ENCODE measurements around the gene IGF2BP2. TPM values are rescaled to one million over a fixed set of nuclear protein-coding genes. Genes with fewer than 3 reads are reported as not detected.
A peak's percentile ranks its signal among the peaks of the same experiment; 100 is the strongest.
"Not testable (repeated sequence)": the region's sequence is repeated elsewhere in the genome, so short reads cannot be mapped to it uniquely, and the experiment has no call there.

IGF2BP2 gene
- total RNA-seq, 1 donor from 2014 or later = 19.4 TPM

DNA sequence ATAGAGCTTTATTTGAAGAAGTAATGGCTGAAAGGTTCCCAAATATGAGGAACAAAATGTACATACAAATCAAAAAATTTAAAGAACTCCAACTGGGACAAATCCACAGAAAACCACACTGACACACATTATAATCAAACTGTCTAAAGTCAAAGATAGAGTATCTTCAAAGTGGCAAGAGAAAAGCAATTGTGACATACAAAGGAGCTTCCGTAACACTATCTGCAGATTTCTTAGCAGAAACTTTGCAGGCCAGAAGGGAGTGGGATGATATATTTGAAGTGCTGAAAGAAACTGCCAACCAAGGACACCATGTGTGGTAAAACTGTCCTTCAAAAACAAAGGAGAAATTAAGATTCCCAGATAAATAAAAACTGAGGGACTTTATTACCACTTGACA, 146.8 kb downstream of the IGF2BP2 start:
- Histone ChIP-seq H3K27me3 (ENCODE audit: low read depth) (no peaks in the 10 kb centered on the region), H3K36me3 (peaks cover 18% of the 10 kb centered on the region), H3K4me3 (no peak overlapping the region), H3K4me1 (no peaks in the 10 kb centered on the region), H3K9me3 (no peaks in the 10 kb centered on the region), H3K27ac (no peak overlapping the region)
- DNase-seq (no peak), ATAC-seq (no peak)
- intact Hi-C loops (cut with DNase I) = loop anchor here (10.0 kb wide), 1 partner anchor 87 kb away; no protein-coding TSS in a partner anchor
- TF ChIP-seq, protein P1, sequence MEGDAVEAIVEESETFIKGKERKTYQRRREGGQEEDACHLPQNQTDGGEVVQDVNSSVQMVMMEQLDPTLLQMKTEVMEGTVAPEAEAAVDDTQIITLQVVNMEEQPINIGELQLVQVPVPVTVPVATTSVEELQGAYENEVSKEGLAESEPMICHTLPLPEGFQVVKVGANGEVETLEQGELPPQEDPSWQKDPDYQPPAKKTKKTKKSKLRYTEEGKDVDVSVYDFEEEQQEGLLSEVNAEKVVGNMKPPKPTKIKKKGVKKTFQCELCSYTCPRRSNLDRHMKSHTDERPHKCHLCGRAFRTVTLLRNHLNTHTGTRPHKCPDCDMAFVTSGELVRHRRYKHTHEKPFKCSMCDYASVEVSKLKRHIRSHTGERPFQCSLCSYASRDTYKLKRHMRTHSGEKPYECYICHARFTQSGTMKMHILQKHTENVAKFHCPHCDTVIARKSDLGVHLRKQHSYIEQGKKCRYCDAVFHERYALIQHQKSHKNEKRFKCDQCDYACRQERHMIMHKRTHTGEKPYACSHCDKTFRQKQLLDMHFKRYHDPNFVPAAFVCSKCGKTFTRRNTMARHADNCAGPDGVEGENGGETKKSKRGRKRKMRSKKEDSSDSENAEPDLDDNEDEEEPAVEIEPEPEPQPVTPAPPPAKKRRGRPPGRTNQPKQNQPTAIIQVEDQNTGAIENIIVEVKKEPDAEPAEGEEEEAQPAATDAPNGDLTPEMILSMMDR (IDR thresholded peaks at IDR 0.05) = no peak

GRCh38 chr3:185677146-185677829, 147.6 kb downstream of the IGF2BP2 start:
- no peaks in the 10 kb centered on the region for H3K9me3 ChIP-seq
- H3K36me3 ChIP-seq = peaks cover 26% of the 10 kb centered on the region
- no peaks in the 10 kb centered on the region for H3K27me3 ChIP-seq (ENCODE audit: low read depth)
- ATAC-seq (peak; percentile 58 to 65), DNase-seq (no peak)
- TF ChIP-seq, protein P1 (IDR thresholded peaks at IDR 0.05) = peak; percentile 67
- intact Hi-C loops (cut with DNase I) = loop anchor here (10.0 kb wide), 1 partner anchor 88 kb away; no protein-coding TSS in a partner anchor
- H3K4me3 ChIP-seq = no peak overlapping the region
- no peaks in the 10 kb centered on the region for H3K4me1 ChIP-seq
- no peak overlapping the region for H3K27ac ChIP-seq

- intact Hi-C loops (cut with DNase I) = no loop called here
- H3K27me3 ChIP-seq (ENCODE audit: low read depth) = no peaks in the 10 kb centered on the region
- TF ChIP-seq, protein P1 (IDR thresholded peaks at IDR 0.05) = no peak
- H3K36me3 ChIP-seq = peaks cover 21% of the 10 kb centered on the region
- no peak overlapping the region for H3K27ac ChIP-seq
- ATAC-seq (no peak), DNase-seq (no peak)
- no peaks in the 10 kb centered on the region for H3K4me1 ChIP-seq
- no peak overlapping the region for H3K4me3 ChIP-seq
- no peaks in the 10 kb centered on the region for H3K9me3 ChIP-seq
Measured at GRCh38 chr3:185667574-185667973, 157.3 kb downstream of the IGF2BP2 start.

GRCh38 chr3:185663929-185664328, 160.9 kb downstream of the IGF2BP2 start:
- Histone ChIP-seq H3K4me1 (peaks cover 21% of the 10 kb centered on the region), H3K27ac (no peak overlapping the region), H3K4me3 (no peak overlapping the region), H3K36me3 (no peaks in the 10 kb centered on the region), H3K27me3 (ENCODE audit: low read depth) (no peaks in the 10 kb centered on the region), H3K9me3 (no peaks in the 10 kb centered on the region)
- DNase-seq (no peak), ATAC-seq (no peak)
- TF ChIP-seq, protein P1 (IDR thresholded peaks at IDR 0.05) = no peak
- intact Hi-C loops (cut with DNase I) = no loop called here

DNA sequence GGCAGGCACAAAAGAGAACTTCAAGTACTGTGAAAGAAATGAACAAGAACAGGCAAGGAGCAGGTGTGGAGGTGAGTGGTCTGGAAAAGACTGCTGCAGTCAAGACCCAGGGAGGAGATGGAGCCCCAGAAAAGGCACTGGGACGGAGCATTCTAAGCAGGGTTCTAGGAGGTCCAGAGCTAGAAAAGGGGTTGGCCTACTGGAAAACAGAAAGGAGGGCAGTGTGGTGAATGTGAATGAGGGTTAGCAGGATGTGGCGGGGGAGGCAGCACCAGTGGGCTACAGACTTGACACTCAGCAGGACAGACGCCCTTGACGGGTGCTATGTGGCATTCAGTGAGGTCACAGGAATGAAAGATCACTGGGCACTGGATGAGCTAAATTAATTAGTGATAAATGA, 163.1 kb downstream of the IGF2BP2 start:
- H3K9me3 ChIP-seq = no peaks in the 10 kb centered on the region
- no peak for DNase-seq
- no peak overlapping the region for H3K4me3 ChIP-seq
- intact Hi-C loops (cut with DNase I) = no loop called here
- no peak for ATAC-seq
- no peak overlapping the region for H3K27ac ChIP-seq
- TF ChIP-seq, protein P1 (IDR thresholded peaks at IDR 0.05) = no peak
- no peaks in the 10 kb centered on the region for H3K27me3 ChIP-seq (ENCODE audit: low read depth)
- peaks cover 8% of the 10 kb centered on the region for H3K36me3 ChIP-seq
- peaks cover 38% of the 10 kb centered on the region for H3K4me1 ChIP-seq

DNA sequence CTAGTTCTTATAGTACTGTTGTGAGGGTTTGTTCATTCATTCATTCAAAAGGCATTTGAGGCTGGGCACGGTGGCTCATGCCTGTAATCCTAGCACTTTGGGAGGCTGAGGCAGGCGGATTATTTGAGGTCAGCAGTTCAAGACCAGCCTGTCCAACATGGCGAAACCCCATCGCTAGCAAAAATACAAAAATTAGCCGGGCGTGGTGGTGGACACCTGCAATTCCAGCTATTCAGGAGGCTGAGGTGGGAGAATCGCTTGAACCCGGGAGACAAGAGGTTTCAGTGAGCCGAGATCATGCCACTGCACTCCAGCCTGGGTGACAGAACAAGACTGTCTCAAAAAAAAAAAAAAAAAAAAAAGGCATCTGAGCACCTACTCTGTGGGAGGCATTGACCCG, 163.5 kb downstream of the IGF2BP2 start:
- ATAC-seq; H3K27me3 ChIP-seq (ENCODE audit: low read depth); H3K27ac ChIP-seq; DNase-seq; H3K9me3 ChIP-seq; H3K4me3 ChIP-seq; H3K36me3 ChIP-seq; intact Hi-C loops (cut with DNase I): not testable (repeated sequence)
- H3K4me1 ChIP-seq = peaks cover 41% of the 10 kb centered on the region
